DOHH2 (cell line): Measurements from ENCODE around the gene FAM156A.
"Not testable (repeated sequence)": the region's sequence is repeated elsewhere in the genome, so short reads cannot be mapped to it uniquely, and the experiment has no call there.

ENCODE experiments used
- H3F3A ChIP-seq: fragments of 200-600 bp; sonication (generic), shearing (Covaris generic); 2 replicates; pipeline ENCODE4 v1.6.0; 2016; ENCODE audit warnings: antibody characterized with exemption, mild to moderate bottlenecking; ENCODE audit not compliant: control insufficient read depth, insufficient read depth
- H3K27ac ChIP-seq: fragments of 200-600 bp; sonication (generic); 2 replicates; pipeline ENCODE4 v1.5.1; 2014; ENCODE audit warnings: low read depth, mild to moderate bottlenecking, low read length, moderate library complexity
- H3K27me3 ChIP-seq: fragments of 200-600 bp; sonication (generic); 2 replicates; pipeline ENCODE4 v1.6.1; 2014; ENCODE audit warnings: mild to moderate bottlenecking, low read length, mixed read lengths; ENCODE audit not compliant: control insufficient read depth
- H3K36me3 ChIP-seq: fragments of 200-600 bp; sonication (generic); 2 replicates; pipeline ENCODE4 v1.6.1; 2014; ENCODE audit warnings: mild to moderate bottlenecking, low read length, moderate library complexity, mixed read lengths; ENCODE audit not compliant: control insufficient read depth
- H3K4me1 ChIP-seq: fragments of 200-600 bp; sonication (generic); 2 replicates; pipeline ENCODE4 v1.6.1; 2014; ENCODE audit warnings: mild to moderate bottlenecking, low read length, mixed read lengths; ENCODE audit not compliant: control insufficient read depth
- H3K4me2 ChIP-seq: fragments of 200-600 bp; sonication (generic); 2 replicates; pipeline ENCODE4 v1.6.0; 2014; ENCODE audit warnings: mild to moderate bottlenecking, low read length, moderate library complexity
- H3K4me3 ChIP-seq: fragments of 200-600 bp; sonication (generic); 2 replicates; pipeline ENCODE4 v1.5.1; 2014; ENCODE audit warnings: mild to moderate bottlenecking, low read length, mixed read lengths
- H3K79me2 ChIP-seq: fragments of 200-600 bp; sonication (generic); 2 replicates; pipeline ENCODE4 v1.6.1; 2014; ENCODE audit warnings: mild to moderate bottlenecking, low read length, mixed read lengths; ENCODE audit not compliant: control insufficient read depth
- H3K9me2 ChIP-seq: fragments of 200-600 bp; sonication (generic); replicated peaks from 2 replicates; pipeline ENCODE4 v1.6.1; 2014; ENCODE audit warnings: mild to moderate bottlenecking, low read length, mixed read lengths; ENCODE audit not compliant: control insufficient read depth
- H3K9me3 ChIP-seq: fragments of 200-600 bp; sonication (generic); 2 replicates; pipeline ENCODE4 v1.6.1; 2014; ENCODE audit warnings: antibody characterized with exemption, low read length, mixed read lengths; ENCODE audit not compliant: control insufficient read depth, insufficient read depth
- H4K20me1 ChIP-seq: fragments of 200-600 bp; sonication (generic); 2 replicates; pipeline ENCODE4 v1.6.0; 2014; ENCODE audit warnings: low read depth, mild to moderate bottlenecking, antibody characterized with exemption, low read length, moderate library complexity; ENCODE audit not compliant: control insufficient read depth, insufficient read depth

The FAM156A gene

GRCh38 chrX:52907900-52908299 is 50.4 kb downstream of the FAM156A start:
- not testable (repeated sequence) for H3K4me3 ChIP-seq, H4K20me1 ChIP-seq, H3K4me2 ChIP-seq, H3K9me3 ChIP-seq, H3K36me3 ChIP-seq, H3F3A ChIP-seq, H3K9me2 ChIP-seq, H3K4me1 ChIP-seq, H3K27ac ChIP-seq, H3K27me3 ChIP-seq, H3K79me2 ChIP-seq

GRCh38 chrX:52907137-52907536 is 51.2 kb downstream of the FAM156A start:
- not testable (repeated sequence) for H3K27ac ChIP-seq, H3K4me2 ChIP-seq, H3K36me3 ChIP-seq, H3K4me1 ChIP-seq, H4K20me1 ChIP-seq, H3F3A ChIP-seq, H3K79me2 ChIP-seq, H3K9me3 ChIP-seq, H3K27me3 ChIP-seq, H3K9me2 ChIP-seq, H3K4me3 ChIP-seq

GRCh38 chrX:52906072-52906471 is 52.2 kb downstream of the FAM156A start:
- not testable (repeated sequence) for H3K4me1 ChIP-seq, H3K9me2 ChIP-seq

GRCh38 chrX:52905531-52905930 is 52.8 kb downstream of the FAM156A start:
- not testable (repeated sequence) for H3K9me2 ChIP-seq, H3K4me1 ChIP-seq, H3K4me2 ChIP-seq, H3K79me2 ChIP-seq, H3K9me3 ChIP-seq, H4K20me1 ChIP-seq, H3F3A ChIP-seq, H3K4me3 ChIP-seq, H3K36me3 ChIP-seq, H3K27ac ChIP-seq, H3K27me3 ChIP-seq

More at GRCh38 chrX:52906072-52906471, 52.2 kb downstream of the FAM156A start:
- not testable (repeated sequence) for H3K79me2 ChIP-seq, H3K4me2 ChIP-seq, H3K27me3 ChIP-seq, H3K9me3 ChIP-seq, H3F3A ChIP-seq, H3K36me3 ChIP-seq, H3K4me3 ChIP-seq, H4K20me1 ChIP-seq, H3K27ac ChIP-seq
